NCI-H1105 (cell line): Measurements from ENCODE around the gene CNOT1.
A peak's percentile ranks its signal among the peaks of the same experiment; 100 is the strongest.

ENCODE experiments used
- DNase-seq: peaks from one replicate; lab custom pipeline; 2025; lab: John Stamatoyannopoulos, UW

Gene CNOT1

GRCh38 chr16:58518083-58518979, 111.3 kb downstream of the CNOT1 start:
- DNase-seq, result no peak

GRCh38 chr16:58516768-58517107, 112.9 kb downstream of the CNOT1 start:
- DNase-seq, result no peak

DNA sequence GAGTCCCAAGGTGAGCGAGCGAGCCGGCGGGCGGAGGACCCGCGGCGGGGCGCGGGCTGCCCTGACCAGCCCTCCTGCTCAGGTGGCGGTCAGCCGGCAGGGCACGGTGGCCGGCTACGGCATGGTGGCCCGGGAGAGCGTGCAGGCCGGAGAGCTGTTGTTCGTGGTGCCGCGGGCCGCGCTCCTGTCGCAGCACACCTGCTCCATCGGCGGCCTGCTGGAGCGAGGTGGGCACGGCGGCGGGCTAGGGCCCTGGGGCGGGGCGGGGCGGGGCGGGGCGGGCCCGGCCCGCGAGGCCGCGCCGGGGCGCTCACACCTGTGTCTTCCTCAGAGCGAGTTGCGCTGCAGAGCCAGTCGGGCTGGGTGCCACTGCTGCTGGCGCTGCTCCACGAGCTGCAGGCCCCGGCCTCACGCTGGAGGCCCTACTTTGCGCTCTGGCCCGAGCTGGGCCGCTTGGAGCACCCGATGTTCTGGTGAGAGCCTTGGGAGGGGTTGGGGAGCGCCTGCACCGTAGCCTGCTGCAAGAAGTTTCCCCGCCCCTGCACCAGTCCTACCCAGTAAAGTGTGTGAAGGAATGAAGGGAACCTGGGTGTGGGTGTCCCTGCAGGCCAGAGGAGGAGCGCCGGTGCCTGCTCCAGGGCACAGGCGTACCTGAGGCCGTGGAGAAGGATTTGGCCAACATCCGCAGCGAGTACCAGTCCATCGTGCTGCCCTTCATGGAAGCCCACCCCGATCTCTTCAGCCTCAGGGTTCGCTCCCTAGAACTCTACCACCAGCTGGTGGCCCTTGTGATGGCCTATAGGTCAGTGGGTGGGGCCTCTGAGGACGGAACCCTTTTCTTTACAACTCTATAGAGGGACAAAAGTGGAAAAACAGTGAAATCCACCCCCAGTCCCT, 113.5 kb downstream of the CNOT1 start:
- DNase-seq, result peak; percentile 46

- DNase-seq, result peak; percentile 65
These were observed 114.3 kb downstream of the CNOT1 start, which contains the start of gene SETD6 for GRCh38 chr16:58515125-58515870. Gene SETD6, plus strand, starts transcription at chr16:58515517. Its CDS starts 21 bp downstream, at chr16:58515538.

DNA sequence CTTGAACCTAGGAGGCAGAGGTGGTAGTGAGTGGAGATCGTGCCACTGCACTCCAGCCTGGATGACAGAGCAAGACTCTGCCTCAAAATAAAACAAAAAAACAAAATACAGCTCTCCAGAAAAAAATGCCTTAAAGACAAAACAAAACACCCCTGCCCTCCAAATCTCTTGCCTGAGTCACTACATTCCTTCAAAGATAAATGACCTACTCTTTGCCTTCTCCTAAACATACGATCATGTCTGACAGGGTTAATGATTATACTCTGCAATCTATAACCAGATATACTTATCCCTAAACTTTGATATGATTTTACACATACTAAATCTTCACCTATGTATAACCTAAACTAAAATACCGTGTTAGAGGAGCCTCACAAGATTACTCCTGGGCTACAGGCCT, 115.8 kb downstream of the CNOT1 start:
- DNase-seq, result no peak

DNA sequence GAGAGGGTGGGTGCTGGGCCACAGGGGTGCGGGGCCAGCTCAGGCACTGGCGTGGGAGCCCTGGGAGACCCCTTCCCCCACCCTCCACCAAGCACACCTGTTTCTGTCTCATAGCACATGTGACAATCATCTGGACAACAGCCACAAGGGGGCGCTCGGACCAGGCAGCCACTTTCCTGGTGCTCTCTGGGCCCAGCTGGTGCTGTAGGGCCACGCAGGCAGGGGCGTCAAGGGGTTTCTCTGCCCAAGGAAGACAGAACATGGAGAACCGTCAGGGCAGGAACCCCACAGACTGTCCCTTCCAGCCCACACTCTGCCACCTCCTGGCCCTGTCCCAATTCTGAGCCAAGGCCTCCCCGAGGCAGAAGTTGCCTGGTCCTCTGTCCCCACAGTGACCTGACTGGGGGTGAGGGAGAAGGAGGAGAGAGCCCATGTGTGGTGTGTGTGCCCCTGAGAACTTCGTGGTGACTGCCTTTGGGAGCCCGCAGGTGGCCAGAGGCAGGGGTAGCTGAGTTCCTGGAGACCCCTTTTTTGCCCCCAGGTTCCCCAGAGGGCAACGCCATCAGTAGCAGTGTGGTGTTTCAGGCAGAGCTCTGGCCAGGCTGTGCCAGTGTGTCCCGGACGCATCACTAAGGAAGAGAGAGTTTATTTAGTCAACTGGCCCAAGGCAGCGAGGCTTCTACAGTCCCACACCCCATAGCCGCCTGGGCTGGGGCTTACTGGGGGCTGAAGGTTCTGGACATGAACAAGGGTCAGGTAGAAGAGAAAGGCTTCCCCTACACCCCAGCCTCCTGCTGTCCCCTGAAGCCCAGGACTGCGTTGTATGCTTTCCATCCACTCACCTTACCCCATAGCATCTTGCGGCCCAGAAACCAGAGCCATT, 117.5 kb downstream of the CNOT1 start:
- peak; percentile 33 for DNase-seq

GRCh38 chr16:58510776-58511628, 118.6 kb downstream of the CNOT1 start:
- no peak for DNase-seq

DNA sequence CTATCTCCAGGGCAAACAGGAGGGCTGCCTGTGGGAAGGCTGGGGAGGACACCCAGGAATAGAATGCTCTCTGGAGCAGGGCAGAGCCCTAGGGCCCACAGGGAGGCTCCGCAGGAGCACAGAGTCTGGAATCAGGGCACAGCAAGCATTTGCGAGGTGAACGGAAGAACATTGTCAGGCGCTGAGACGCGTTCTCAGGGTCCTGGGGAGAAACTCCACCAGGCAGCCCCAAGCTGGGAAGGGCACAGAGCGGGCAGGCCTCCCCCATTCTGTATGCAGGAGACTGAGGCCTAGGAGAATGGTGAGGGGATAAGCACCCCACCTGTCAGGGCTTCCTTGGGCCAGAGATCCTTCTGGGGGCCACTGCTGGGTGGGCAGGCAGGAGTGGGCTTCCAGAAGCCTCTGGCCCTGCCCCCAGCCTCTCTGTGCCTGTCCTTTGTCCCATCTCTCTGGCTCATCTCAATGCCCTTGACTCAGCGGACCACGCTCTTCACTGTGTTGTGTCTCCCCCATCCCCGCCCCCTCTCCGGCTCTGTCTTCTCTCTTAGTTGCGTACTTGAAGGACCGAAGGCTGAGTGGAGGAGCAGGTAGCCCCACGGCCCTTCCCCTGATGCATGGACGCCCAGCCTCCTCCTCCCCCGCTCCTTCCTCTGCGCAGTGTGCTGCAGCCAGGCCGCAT, 119.4 kb downstream of the CNOT1 start:
- DNase-seq, result no peak

GRCh38 chr16:58509256-58510096, 120.2 kb downstream of the CNOT1 start:
- DNase-seq, result no peak

DNA sequence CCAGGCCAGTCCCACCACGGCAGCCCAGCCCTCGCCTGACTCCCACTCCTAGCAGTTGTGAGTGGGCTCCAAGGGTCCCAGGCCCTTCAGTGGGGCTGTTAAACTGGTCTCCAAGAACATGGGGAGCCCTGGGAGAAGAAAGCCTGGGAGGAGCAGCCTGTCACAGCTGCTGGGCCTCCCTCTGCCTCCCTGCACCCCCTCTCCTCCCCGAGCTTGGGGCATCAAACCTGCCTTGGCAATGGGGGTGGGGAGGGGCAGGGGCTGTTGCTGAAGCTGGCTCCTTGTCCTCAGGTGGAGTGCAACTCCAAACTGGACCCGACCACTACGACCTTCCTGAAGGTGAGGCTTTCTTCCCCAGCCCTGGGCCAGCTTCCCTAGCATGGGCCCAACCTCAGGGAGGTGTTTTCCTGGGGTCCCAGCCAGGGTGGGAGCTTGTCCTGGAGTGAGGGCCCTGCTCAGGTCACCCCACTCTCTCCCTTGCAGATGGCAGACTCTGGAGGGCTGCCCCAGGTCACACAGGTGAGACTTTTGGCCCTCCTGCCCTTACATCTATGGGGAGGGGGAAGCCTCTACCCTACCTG, 120.9 kb downstream of the CNOT1 start:
- no peak for DNase-seq

- DNase-seq, result no peak
These were observed 121.5 kb downstream of the CNOT1 start for GRCh38 chr16:58507963-58508670.

DNA sequence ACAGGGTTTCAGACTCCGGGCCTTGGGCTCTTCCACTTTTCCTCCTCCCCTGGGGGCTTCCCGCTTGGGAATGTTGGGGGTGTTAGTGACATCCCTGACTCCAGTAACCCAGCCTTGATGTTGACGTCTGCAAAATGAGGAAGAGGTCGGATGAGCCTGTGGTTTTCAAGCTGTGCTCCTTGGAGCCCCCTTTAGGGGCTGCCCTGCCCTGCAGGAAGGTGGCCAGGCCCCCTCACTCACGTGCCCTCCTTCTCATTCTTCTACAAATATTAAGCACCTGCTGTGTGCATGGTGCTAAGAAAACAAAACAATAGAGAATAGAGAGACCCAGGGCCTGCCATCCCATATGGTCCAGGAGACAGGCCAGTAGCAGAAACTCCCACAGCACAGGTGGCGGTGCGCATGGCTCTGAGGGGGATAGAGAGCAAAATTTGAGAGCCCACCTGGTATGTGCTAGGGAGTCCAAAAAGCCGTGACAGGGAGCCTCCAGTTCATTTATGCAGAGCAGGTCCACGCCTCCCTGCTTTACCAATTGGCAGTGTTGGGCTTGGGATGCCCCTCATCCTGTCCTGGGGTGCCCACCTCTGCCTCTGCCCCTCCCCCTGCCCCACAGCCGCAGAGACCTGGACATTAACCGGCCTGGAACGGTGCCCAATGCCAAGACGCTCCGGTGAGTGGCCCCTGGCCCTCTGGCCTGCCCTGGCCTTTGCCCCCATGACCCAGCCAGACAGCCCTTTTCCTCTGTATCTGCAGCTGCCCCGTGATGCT, 122.2 kb downstream of the CNOT1 start:
- no peak for DNase-seq

- DNase-seq, result no peak
These were observed 123.1 kb downstream of the CNOT1 start for GRCh38 chr16:58506241-58507194.

DNA sequence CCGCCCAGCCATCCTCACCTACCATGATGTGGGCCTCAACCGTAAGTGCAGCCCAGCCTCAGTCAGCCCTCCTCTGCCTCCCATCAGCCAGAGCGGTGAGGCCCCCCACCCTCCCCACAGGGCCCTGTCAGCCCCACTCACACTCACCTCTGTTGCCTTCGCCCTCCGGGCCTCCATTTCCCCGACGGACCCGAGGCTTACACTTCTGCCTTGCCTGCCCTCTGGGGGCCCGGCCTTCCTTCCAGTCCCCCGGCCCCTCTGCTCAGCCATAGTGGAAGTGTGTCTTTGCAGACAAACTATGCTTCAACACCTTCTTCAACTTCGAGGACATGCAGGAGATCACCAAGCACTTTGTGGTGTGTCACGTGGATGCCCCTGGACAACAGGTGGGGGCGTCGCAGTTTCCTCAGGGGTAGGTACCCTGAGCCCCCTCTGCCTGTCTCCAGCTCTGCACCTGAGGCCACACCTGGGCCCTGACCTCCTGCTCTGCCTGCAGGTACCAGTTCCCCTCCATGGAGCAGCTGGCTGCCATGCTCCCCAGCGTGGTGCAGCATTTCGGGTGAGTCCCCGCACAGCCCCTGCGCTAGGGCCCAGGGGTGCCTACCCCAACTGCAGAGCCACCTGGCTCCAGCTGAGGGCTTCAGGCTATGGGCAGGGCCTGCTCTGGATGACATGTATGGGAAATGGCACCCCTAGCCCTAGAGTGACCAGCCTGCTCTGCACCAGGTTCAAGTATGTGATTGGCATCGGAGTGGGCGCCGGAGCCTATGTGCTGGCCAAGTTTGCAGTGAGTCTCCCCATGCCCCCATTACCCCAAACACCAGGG, 125.5 kb downstream of the CNOT1 start:
- DNase-seq, result no peak
